Endothelial cell of umbilical vein (primary cell): Measurements from ENCODE around the gene APOC3. TPM values are rescaled to one million over a fixed set of nuclear protein-coding genes. Genes with fewer than 3 reads are reported as not detected.

Experiments used
- BruUV-seq: library from RNA; stranded (reverse); fragments of 400-500 nt; replicated peaks from 2 replicates; lab custom pipeline; 2021; lab: Mats Ljungman, UMichigan
- CTCF ChIA-PET: fragments of 300-600, 350-600 bp; sonication (Branson Sonifier 250); formaldehyde crosslinking; loops from one replicate; lab custom pipeline; 2021; ENCODE audit warnings: antibody characterized with exemption, inconsistent platforms; lab: Charles Lee
- POLR2A ChIA-PET: fragments of 300-600, 350-600 bp; sonication (Branson Sonifier 250); formaldehyde crosslinking; loops from one replicate; lab custom pipeline; 2021; ENCODE audit warnings: antibody characterized with exemption, inconsistent platforms; lab: Charles Lee
- DNase-seq: peaks from one replicate; pipeline ENCODE4 v3.0.0-alpha.2; 2011; ENCODE audit warnings: low read depth, low spot score
- FAIRE-seq: peaks from 2 replicates; lab custom pipeline; 2011; peaks lifted over from hg19 to GRCh38; lab: Jason Lieb, UNC
- H2AFZ ChIP-seq: 2 replicates; pipeline ENCODE4 v1.6.0; 2012; ENCODE audit warnings: low read depth, low read length, control low read depth, inconsistent platforms
- H3K27ac ChIP-seq: 2 replicates; pipeline ENCODE4 v1.5.1; 2011; ENCODE audit warnings: low read depth, mild to moderate bottlenecking, control low read depth, low read length, moderate library complexity; ENCODE audit not compliant: insufficient read depth
- H3K27me3 ChIP-seq, 2 experiments: 2 replicates each; pipeline versions ENCODE4 v1.6.0 to v1.6.1; 2011; ENCODE audit warnings: low read length in 2 of 2, mixed read lengths in 1 of 2; ENCODE audit not compliant: control insufficient read depth in 2 of 2, insufficient read depth in 2 of 2
- H3K36me3 ChIP-seq, 2 experiments: 2 replicates in 1 of 2; 3 replicates in 1 of 2; pipeline ENCODE4 v1.5.1; 2011; ENCODE audit warnings: low read length in 2 of 2, mild to moderate bottlenecking in 1 of 2, moderate library complexity in 1 of 2; ENCODE audit not compliant: control insufficient read depth in 2 of 2, insufficient read depth in 2 of 2; ENCODE audit errors: extremely low read depth in 1 of 2
- H3K4me1 ChIP-seq: 3 replicates; pipeline ENCODE4 v1.5.1; 2011; ENCODE audit warnings: mild to moderate bottlenecking, low read length; ENCODE audit not compliant: control insufficient read depth, insufficient read depth; ENCODE audit errors: extremely low read depth
- H3K4me2 ChIP-seq: 2 replicates; pipeline ENCODE4 v1.6.1; 2011; ENCODE audit warnings: low read length, control low read depth, mixed read lengths; ENCODE audit not compliant: insufficient read depth
- H3K4me3 ChIP-seq, 3 experiments: fragments of 200-600 bp in 1 of 3; sonication (generic), shearing (Covaris generic) in 1 of 3; replicated peaks in 1 of 3; 2 replicates each; pipeline ENCODE4 v1.5.1; 2011 to 2016; ENCODE audit warnings: control low read depth in 3 of 3, low read length in 3 of 3, mild to moderate bottlenecking in 2 of 3, inconsistent platforms in 1 of 3, low read depth in 1 of 3, moderate library complexity in 1 of 3; ENCODE audit not compliant: insufficient read depth in 1 of 3
- H3K79me2 ChIP-seq: 2 replicates; pipeline ENCODE4 v1.6.0; 2012; ENCODE audit warnings: low read length, inconsistent platforms; ENCODE audit not compliant: control insufficient read depth, insufficient read depth
- H3K9ac ChIP-seq: replicated peaks from 2 replicates; pipeline ENCODE3; 2011; ENCODE audit warnings: low read length, control low read depth; ENCODE audit not compliant: insufficient read depth; ENCODE audit errors: extremely low read depth
- H3K9me1 ChIP-seq: replicated peaks from 3 replicates; pipeline ENCODE4 v1.6.0; 2011; ENCODE audit warnings: mild to moderate bottlenecking, low read length; ENCODE audit not compliant: control insufficient read depth, insufficient read depth; ENCODE audit errors: extremely low read depth
- H3K9me3 ChIP-seq: replicated peaks from 2 replicates; pipeline ENCODE4 v1.5.1; 2012; ENCODE audit warnings: low read length, inconsistent platforms; ENCODE audit not compliant: control insufficient read depth, insufficient read depth
- H4K20me1 ChIP-seq: replicated peaks from 2 replicates; pipeline ENCODE3; 2011; ENCODE audit warnings: mild to moderate bottlenecking, low read length; ENCODE audit not compliant: control insufficient read depth, insufficient read depth; ENCODE audit errors: extremely low read depth
- EZH2 ChIP-seq: IDR thresholded peaks from 2 replicates; pipeline ENCODE4 v1.6.1; 2012; ENCODE audit warnings: borderline replicate concordance, low read depth, mild to moderate bottlenecking, moderate library complexity, low read length, inconsistent platforms; ENCODE audit not compliant: severe bottlenecking
- FOS ChIP-seq: IDR thresholded peaks from 2 replicates; pipeline ENCODE4 v1.6.1; 2011; ENCODE audit warnings: mild to moderate bottlenecking, low read length, moderate library complexity, borderline replicate concordance; ENCODE audit not compliant: insufficient read depth
- GATA2 ChIP-seq: IDR thresholded peaks from 2 replicates; pipeline ENCODE4 v1.7.0; 2011; ENCODE audit warnings: low read depth, mild to moderate bottlenecking, moderate library complexity, mixed read lengths, low read length; ENCODE audit not compliant: insufficient read length, insufficient read depth
- MYC ChIP-seq: IDR thresholded peaks from one replicate; pipeline ENCODE4 v1.6.1; 2011; ENCODE audit warnings: mild to moderate bottlenecking, low read depth, low read length
- POLR2A ChIP-seq: IDR thresholded peaks from 2 replicates; pipeline ENCODE4 v1.6.1; 2012; ENCODE audit warnings: low read depth, mild to moderate bottlenecking, control low read depth, low read length
- POLR2AphosphoS5 ChIP-seq: IDR thresholded peaks from 2 replicates; pipeline ENCODE4 v1.6.1; 2012; ENCODE audit warnings: low read depth, mild to moderate bottlenecking, control low read depth, low read length, moderate library complexity; ENCODE audit not compliant: insufficient read depth
- dilution Hi-C: fragments of 300-500 bp; cut with MboI; formaldehyde crosslinking; loops from one replicate; pipeline ENCODE4 v1.15.0; 2019; ENCODE audit warnings: low sequenced_read_pairs; ENCODE audit not compliant: extremely low pct_ligation_motif_present
- intact Hi-C: fragments of 100-400 bp; cut with micrococcal nuclease; formaldehyde crosslinking; loops from one replicate; pipeline ENCODE4 v1.10.0; 2022
- polyA plus RNA-seq, 4 experiments: library from polyadenylated mRNA; depleted of rRNA in 3 of 4; stranded (reverse) in 3 of 4; unstranded in 1 of 4; fragments of >200 nt; gene quantifications; 2 replicates each; pipeline versions ENCODE4 v1.2.1 to v1.2.3, GENCODE V29; 2011 to 2012; ENCODE audit warnings: missing spikeins in 1 of 4
- total RNA-seq: library from RNA; stranded (reverse); gene quantifications from 2 replicates; pipeline ENCODE4 v1.2.3, GENCODE V29; 2021
- TF ChIP-seq, protein P1 (sequence below), 2 donors: IDR thresholded peaks; 1 replicate in 1 of 2; 2 replicates in 1 of 2; pipeline ENCODE4 v1.5.1; 2011; ENCODE audit warnings: low read length in 2 of 2, mild to moderate bottlenecking in 2 of 2, moderate library complexity in 2 of 2, control low read depth in 1 of 2, inconsistent platforms in 1 of 2, low read depth in 1 of 2; ENCODE audit not compliant: insufficient read depth in 1 of 2; ENCODE audit errors: extremely low read depth in 1 of 2

APOC3 gene
- total and polyA plus RNA-seq, 2 donors (not counting 3 experiments of a cell fraction or from before 2014, with no cell fraction given): not detected

GRCh38 chr11:116813781-116814471, 15.8 kb upstream of the APOC3 start:
- H3K9ac ChIP-seq: no peak overlapping the region
- no peak overlapping the region for H3K4me3 ChIP-seq
- no peaks in the 10 kb centered on the region for H3K9me1 ChIP-seq
- H3K36me3 ChIP-seq: no peaks in the 10 kb centered on the region
- no peak overlapping the region for H2AFZ ChIP-seq
- ChIA-PET CTCF (interaction anchor here (1.2 kb wide), 1 partner anchor 20 kb away, joined by 3 read pairs; no protein-coding TSS in a partner anchor), POLR2A (no interaction called here)
- FAIRE-seq (no peak), DNase-seq (no peak)
- no peaks in the 10 kb centered on the region for H3K79me2 ChIP-seq
- H3K27me3 ChIP-seq: peaks cover 4 to 6% of the 10 kb centered on the region in 2 experiments
- no peak overlapping the region for H3K4me2 ChIP-seq
- BruUV-seq: no TSS peak
- no peak overlapping the region for H3K27ac ChIP-seq
- dilution Hi-C loops: no loop called here
- H3K4me1 ChIP-seq: no peaks in the 10 kb centered on the region
- H4K20me1 ChIP-seq: no peaks in the 10 kb centered on the region
- TF ChIP-seq, protein P1, sequence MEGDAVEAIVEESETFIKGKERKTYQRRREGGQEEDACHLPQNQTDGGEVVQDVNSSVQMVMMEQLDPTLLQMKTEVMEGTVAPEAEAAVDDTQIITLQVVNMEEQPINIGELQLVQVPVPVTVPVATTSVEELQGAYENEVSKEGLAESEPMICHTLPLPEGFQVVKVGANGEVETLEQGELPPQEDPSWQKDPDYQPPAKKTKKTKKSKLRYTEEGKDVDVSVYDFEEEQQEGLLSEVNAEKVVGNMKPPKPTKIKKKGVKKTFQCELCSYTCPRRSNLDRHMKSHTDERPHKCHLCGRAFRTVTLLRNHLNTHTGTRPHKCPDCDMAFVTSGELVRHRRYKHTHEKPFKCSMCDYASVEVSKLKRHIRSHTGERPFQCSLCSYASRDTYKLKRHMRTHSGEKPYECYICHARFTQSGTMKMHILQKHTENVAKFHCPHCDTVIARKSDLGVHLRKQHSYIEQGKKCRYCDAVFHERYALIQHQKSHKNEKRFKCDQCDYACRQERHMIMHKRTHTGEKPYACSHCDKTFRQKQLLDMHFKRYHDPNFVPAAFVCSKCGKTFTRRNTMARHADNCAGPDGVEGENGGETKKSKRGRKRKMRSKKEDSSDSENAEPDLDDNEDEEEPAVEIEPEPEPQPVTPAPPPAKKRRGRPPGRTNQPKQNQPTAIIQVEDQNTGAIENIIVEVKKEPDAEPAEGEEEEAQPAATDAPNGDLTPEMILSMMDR (IDR thresholded peaks at IDR 0.05; ENCODE audit: extremely low read depth in 1 of 2, insufficient read depth in 1 of 2, low read depth in 1 of 2, low read length in 2 of 2): no peak
- TF ChIP-seq MYC (no peak), FOS (no peak), POLR2AphosphoS5 (no peak), GATA2 (no peak), EZH2 (no peak), POLR2A (no peak)
- intact Hi-C loops: no loop called here
- no peaks in the 10 kb centered on the region for H3K9me3 ChIP-seq
